Measurements from ENCODE around the gene SLC4A7.
"Not testable (repeated sequence)": the region's sequence is repeated elsewhere in the genome, so short reads cannot be mapped to it uniquely, and the experiment has no call there.

SLC4A7 gene

GRCh38 chr3:27429909-27430308 is 54.3 kb downstream of the SLC4A7 start:
- DNase-seq (ENCODE audit: low read depth) = no peak

- DNase-seq (ENCODE audit: low read depth) = no peak
Measured at GRCh38 chr3:27428446-27428845, 55.7 kb downstream of the SLC4A7 start.

DNA sequence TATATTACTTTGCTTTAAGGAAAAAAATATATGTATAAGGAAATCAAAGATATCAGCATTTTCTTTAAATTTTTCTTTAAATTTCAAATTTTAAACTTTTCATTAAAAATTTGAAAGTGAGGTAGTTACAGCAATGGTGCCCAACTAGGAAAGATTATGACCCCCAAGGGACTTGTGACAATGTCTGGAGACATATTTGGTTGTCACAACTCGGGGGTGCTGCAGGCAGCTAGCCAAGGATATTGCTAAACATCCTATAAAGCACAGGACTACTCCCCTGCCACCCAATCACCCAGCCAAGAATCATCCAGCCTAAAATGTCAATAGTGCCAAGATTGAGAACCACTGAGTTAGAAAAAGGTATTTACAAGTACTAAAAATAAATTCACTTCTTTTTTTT is 57.3 kb downstream of the SLC4A7 start:
- DNase-seq (ENCODE audit: low read depth) = no peak

- DNase-seq (ENCODE audit: low read depth) = no peak
Measured at GRCh38 chr3:27425896-27426565, 58.2 kb downstream of the SLC4A7 start.

DNA sequence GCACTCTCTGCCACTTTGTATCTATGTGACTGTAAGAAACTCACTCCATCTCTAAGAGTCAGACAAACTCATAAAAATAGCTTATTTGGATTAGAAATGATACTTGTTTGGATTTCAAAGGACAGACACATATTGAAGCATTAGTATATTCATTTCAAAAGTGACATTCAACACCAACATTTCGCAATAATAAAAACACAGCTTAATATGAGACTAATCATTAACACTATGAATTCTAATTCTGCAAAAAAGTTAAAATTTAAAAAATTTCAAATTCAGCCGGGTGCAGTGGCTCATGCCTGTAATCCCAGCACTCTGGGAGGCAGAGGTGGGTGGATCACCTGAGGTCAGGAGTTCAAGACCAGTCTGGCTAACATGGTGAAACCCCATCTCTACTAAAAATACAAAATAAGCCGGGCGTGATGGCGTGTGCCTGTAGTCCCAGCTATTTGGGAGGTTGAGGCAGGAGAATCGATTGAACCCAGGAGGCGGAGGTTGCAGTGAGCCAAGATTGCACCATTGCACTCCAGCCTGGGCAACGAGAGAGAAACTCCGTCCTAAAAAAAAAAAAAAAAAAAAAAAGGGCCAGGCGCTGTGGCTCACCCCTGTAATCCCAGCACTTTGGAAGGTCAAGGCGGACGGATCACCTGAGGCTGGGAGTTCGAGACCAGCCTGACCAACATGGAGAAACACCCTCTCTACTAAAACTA is 59.2 kb downstream of the SLC4A7 start:
- DNase-seq (ENCODE audit: low read depth) = not testable (repeated sequence)

DNA sequence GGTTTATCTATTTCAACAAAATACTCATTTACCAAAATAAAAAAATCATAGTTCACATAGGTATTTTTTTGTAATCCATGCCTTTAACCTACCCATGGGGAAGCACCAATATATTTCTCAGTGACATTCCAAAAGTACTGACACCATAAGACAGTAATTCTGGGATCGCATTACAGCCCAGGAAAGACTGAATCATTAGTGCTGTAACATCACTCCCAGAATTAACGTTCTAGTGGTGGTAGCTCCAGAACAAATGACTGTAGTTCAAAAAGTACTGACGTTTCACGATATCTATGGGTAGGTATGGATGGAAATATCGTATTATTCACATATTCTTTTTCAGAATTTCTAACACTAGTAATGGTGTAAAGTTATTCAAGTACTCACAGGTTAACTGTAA is 60.7 kb downstream of the SLC4A7 start:
- DNase-seq (ENCODE audit: low read depth) = no peak

DNA sequence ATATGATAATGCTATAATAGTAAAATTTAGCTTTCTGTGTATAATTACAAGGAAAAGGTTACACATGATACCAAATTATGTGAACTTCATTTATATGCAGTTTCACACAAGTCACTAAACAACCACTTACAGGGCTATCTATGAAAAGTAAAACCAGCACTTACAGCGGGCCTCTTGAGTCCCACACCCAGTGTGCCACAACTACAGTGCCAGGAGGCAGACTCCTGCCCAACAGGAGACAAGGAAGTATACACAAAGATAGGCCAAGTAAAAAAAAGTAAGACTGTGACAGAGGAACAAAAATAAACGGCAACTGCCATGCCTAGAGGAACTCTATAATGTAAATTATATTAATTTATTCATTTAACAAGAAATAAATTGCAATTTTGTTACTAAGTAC is 61.6 kb downstream of the SLC4A7 start:
- no peak for DNase-seq (ENCODE audit: low read depth)

DNA sequence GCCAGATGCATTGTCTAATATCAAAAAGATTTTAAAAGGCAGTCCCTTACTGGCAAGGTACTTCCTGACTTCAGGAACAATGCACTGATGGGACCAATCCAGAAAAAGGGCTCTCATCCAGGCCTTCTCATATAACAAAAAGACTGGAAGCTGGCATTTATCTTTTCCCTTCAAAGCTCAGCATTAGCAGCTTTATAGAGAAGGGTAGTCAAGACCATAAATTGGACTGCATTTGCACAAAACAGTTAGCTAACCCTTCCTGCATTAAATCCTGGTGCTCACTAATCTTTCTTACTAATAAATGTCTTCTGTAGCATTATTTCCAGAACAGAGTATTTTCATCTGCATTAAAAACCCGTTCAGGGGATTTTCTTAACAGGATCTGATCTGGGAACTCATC is 69.0 kb downstream of the SLC4A7 start:
- DNase-seq (ENCODE audit: low read depth) = no peak

GRCh38 chr3:27392950-27393679 is 91.1 kb downstream of the SLC4A7 start:
- DNase-seq (ENCODE audit: low read depth) = no peak

DNA sequence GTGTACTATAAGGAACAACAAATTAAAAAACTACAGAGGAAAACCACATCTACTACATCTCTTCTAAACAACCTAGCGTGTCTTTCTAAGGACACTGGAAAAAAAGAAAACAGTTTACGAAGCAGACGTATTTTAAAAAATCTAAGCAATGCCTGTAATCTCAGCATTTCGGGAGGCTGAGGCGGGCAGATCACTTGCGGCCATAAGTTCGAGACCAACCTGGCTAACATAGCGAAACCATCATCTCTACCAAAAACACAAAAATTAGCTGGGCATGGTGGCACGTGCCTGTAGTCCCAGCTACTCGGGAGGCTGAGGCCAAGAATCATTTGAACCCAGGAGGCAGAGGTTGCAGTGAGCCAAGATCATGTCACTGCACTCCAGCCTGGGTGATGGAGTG is 91.8 kb downstream of the SLC4A7 start:
- not testable (repeated sequence) for DNase-seq (ENCODE audit: low read depth)

- DNase-seq (ENCODE audit: low read depth) = no peak
Measured at GRCh38 chr3:27391796-27392195, 92.4 kb downstream of the SLC4A7 start.

- no peak for DNase-seq (ENCODE audit: low read depth)
Measured at GRCh38 chr3:27387625-27388024, 96.6 kb downstream of the SLC4A7 start.

DNA sequence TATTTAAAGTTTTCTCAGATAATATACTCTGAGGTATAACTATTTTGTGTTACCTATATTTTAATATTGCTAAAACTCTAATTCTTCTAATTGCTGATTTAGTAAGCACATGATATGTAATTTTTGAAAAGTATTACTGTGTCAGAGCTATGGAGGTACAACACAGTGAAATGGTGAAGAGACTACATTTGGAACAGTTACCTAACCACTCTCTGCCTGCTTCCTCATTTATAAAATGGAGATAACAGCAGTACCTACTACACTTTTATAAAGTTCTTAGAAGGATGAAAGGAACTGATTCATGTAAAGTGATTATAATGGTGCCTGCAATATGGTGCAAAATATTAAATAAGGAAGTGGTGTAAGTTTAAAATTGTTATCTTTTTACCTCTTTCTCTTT is 98.7 kb downstream of the SLC4A7 start:
- DNase-seq (ENCODE audit: low read depth) = no peak

- no peak for DNase-seq (ENCODE audit: low read depth)
Measured at GRCh38 chr3:27384191-27384590, 100.0 kb downstream of the SLC4A7 start.

- no peak for DNase-seq (ENCODE audit: low read depth)
Measured at GRCh38 chr3:27380433-27381357, 103.5 kb downstream of the SLC4A7 start.

- DNase-seq (ENCODE audit: low read depth) = no peak
Measured at GRCh38 chr3:27378331-27378730, 105.9 kb downstream of the SLC4A7 start.

- DNase-seq (ENCODE audit: low read depth) = no peak
Measured at GRCh38 chr3:27376109-27376772, 107.9 kb downstream of the SLC4A7 start.

GRCh38 chr3:27368831-27369607 is 115.2 kb downstream of the SLC4A7 start, which contains the start of gene NEK10:
Gene NEK10, minus strand, starts transcription at chr3:27369383. Its CDS starts 16,501 bp downstream, at chr3:27352882.
- DNase-seq (ENCODE audit: low read depth) = peak; percentile 83

- DNase-seq (ENCODE audit: low read depth) = no peak
Measured at GRCh38 chr3:27366062-27366591, 118.1 kb downstream of the SLC4A7 start.

Data from stimulated activated CD8-positive, alpha-beta memory T cell treated with anti-CD3 and anti-CD28 coated beads, Interleukin-7, amount 100 ng/mL, for 24 hours (primary cell).